UCSD-AML1 (cell line): ENCODE data around the gene HLCS.

Source experiments
- DNase-seq: peaks from one replicate; lab custom pipeline; 2025; ENCODE audit not compliant: unreplicated experiment; lab: John Stamatoyannopoulos, UW

Gene HLCS

DNA sequence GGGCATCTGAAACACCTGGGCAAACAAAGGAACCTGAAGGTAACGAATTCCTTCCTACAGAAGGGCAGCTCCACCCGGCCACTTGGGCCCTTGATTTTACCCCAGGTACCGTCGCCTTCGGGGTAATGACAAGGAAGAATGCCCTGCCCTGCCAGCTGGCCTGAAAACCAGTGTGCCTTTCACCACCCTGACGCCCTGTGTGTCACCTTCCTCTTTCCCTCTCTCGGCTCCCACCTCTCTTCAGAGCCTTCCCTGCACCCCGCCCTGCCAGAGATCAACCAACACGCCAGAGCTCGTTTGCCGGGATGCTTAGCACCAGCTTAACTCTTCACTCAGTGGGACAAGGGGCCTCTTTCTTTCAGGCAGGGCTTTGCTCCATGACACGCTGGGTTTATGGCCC lies 181.5 kb downstream of the HLCS start:
- no peak for DNase-seq

- no peak for DNase-seq
Measured at GRCh38 chr21:36783612-36784374, 182.7 kb downstream of the HLCS start.

GRCh38 chr21:36780861-36781260 lies 185.6 kb downstream of the HLCS start:
- no peak for DNase-seq

GRCh38 chr21:36776981-36777617 lies 189.4 kb downstream of the HLCS start:
- no peak for DNase-seq

GRCh38 chr21:36773995-36774394 lies 192.5 kb downstream of the HLCS start:
- no peak for DNase-seq

DNA sequence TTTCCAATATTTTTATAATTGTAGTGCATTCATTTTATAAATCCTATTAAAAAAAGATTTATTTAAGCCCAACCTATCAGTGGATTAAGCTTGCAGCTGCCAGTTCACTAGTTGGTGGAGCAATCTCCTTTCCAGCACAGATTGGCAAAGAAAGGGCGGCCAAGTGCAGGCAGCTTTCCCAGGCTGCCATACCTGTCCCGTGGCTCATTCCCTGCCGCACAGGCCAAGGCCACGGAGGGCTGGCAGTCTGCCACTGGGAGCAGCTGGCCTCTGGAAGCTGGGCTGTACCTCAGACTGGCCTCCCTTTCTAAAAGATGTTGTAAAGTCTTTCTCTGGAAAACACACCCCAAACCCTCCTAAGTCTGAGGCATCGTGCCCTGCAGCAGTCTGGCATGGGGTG lies 193.4 kb downstream of the HLCS start:
- no peak for DNase-seq

GRCh38 chr21:36769051-36769839 lies 197.2 kb downstream of the HLCS start:
- no peak for DNase-seq

- no peak for DNase-seq
Measured at GRCh38 chr21:36768496-36768895, 198.0 kb downstream of the HLCS start.

DNA sequence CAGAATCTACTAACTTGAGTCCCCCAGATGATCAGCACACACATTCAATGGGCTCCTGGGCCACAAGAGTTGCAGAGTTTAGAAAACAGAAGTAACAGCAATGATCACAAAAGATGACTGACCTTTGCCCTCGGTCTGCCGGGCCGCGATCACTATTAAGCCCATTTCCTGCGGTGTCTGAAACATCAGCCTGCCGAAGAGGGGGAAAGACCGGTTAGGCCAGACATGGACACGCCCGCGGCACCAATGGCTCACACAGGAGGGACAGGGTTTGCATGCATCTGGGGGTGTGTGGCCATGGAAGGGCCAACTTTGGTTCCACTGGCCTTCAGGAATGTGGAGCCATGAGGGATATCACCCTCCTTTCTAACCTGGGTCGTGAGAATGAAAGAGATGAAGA lies 199.4 kb downstream of the HLCS start:
- no peak for DNase-seq

- DNase-seq, result no peak
Measured at GRCh38 chr21:36766511-36766910, 200.0 kb downstream of the HLCS start.

DNA sequence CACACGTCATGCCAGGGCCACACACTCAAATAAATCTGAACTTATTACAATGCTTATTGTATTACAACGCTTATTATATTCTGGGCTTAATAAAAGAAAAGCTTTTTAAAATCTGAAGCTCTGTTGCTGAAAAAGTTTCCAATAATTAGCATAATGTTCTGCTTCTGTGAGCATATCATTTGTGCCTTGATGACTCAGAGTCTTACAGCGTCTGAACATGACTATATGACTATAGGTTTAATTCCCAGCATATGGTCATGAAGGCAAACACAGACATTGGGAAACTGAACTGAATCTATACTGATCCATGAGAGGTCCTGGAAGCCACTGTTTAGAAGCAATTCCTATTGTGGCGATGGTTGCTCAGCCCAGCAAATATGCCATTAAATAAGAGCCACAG lies 201.2 kb downstream of the HLCS start:
- DNase-seq, result no peak

- DNase-seq, result no peak
Measured at GRCh38 chr21:36763305-36763704, 203.2 kb downstream of the HLCS start.

- DNase-seq, result no peak
Measured at GRCh38 chr21:36762642-36763041, 203.8 kb downstream of the HLCS start.

DNA sequence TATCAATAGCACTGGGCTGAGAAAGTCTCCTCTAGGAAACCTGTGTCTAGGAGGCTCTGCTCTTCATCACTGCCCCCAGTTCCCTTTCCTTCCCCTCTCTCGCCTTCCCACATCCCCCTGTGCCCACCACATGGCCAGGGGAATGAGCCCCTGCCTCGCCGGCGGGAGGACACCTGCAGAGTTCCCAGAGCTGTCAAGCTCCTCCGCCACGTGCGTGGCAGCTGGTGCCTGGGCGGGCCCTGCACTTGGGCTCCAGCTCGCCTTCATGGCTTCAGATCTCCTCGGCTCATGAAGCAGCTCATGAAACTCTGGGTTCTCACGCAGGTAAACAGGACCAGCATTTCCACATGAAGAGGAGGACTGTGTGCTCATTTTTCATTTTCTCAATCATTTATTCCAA lies 204.8 kb downstream of the HLCS start:
- DNase-seq, result no peak

DNA sequence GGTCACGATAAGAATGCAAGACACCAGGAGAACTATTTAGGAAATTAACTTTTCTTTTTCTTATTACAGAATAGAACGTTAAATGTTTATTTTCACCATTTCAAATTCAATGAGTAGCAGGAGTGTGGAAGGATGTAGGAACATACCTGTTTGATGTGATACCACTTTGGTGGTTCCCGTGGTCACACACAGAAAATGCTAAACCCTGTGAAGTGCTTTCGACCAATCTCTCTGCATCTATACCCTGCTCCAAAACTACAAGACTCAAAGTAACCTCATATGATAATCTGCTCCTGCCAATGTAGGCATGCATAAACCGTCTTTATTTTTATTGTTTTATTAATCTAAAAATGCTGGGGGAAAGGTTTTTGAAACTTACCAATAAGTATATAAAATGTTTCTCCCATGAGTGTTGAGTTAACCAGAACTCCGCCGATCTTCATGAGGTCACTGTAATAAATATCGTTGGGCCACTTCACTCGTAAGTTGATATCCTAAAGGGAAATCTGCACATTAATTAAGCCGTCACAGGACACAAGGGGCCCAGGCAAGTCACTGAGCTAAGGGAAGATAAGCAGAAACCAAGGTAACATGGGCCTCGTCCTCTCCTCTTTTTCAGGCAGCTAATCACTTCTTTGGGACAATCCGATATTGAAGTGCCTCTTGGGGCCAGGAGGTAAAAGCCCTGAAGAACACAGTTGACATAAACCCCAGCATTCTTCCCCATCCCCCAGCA lies 207.0 kb downstream of the HLCS start:
- DNase-seq, result no peak

DNA sequence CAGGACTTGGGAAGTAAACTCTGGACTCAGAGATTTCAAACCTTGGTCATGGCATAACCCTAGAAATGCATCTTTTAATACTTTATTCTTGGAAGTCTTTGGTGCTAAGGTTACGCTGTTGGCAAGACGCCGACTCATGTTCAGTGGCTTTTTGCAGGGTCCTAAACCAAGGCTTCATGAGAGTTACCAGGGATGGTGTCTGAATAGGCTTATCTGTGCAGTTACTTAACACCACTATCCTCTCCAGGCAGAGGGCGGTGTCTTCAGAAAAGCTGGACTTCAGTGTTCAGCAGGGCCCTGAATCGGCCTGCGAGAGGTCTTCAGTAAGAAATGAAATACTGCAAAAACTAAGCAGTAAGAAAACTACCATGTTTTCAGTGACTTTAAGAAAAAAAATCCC lies 209.3 kb downstream of the HLCS start:
- no peak for DNase-seq

DNA sequence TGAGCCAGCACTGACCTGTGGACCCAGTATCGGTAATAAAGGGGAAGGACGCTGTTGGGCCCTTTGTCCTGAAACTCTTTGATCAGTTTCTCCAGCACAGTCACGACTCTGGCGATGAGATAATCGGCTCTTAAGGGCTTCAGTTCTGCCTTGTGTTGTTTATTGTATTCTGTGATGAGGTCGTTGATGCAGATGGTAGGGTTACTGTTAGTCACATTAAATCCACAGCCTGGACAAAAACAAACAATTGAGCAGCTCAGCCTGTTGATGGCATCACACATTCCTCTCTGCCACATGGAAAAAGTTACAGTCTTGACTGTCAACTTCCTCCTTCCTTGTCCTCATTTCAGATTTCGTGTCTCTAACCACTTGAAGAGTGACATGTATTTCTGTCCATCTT lies 209.9 kb downstream of the HLCS start:
- no peak for DNase-seq

- DNase-seq, result no peak
Measured at GRCh38 chr21:36754241-36754898, 212.1 kb downstream of the HLCS start.

DNA sequence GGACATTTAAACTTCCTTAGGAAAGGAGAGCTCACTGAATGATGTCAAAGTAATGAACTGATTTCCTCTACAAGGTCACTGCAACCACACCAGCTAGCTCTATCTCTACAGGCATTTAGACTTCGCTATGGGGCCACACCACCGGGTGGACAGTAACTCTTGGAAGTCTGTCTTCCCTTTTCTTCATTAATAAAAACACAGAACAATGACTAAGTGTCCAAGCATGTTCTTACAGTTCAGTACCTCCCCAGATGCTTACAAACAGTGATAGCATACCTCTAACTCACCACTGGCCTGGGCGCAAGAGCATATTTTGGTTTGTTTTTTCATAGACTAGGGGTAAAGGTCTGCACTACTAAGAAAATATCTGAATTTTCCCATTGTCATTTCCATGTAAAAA lies 212.9 kb downstream of the HLCS start:
- no peak for DNase-seq

DNA sequence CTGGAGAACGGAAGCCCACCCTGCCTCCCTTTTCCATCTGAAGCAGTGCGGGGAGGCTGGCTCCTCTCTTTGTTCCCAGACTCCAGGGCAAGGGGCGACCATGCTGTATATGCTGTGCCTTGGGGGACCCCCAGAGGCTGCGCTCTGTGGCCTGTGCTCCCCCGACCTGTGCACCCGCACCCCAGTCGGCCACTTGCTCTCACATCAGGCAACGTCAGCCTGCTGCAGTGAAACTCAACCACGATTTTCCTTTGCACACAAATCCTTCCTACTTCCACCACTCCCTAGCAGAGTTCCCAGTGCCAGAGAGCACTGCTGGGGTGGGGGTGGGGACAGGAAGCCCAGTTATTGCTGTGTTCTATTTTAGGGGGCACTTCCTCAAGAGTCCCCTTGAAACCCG lies 215.1 kb downstream of the HLCS start:
- DNase-seq, result peak; percentile 17

GRCh38 chr21:36750576-36750959 lies 215.9 kb downstream of the HLCS start:
- no peak for DNase-seq
